Erythroblast (primary cell): Measurements from ENCODE around the gene DUOXA2.

ENCODE experiments used
- GATA1 ChIP-seq: IDR thresholded peaks from 2 replicates; pipeline ENCODE4 v1.6.1; 2011; ENCODE audit warnings: low read depth, mild to moderate bottlenecking, control low read depth, low read length, moderate library complexity
- POLR2A ChIP-seq: IDR thresholded peaks from 2 replicates; pipeline ENCODE4 v1.6.1; 2011; ENCODE audit warnings: mild to moderate bottlenecking, low read length

- TF ChIP-seq POLR2A (no peak), GATA1 (no peak)
Observed at GRCh38 chr15:45113380-45113990, 641 bp upstream of the DUOXA2 start.
